GM12878 (cell line): ENCODE results near the gene AKT1. TPM values are rescaled to one million over a fixed set of nuclear protein-coding genes. Genes with fewer than 3 reads are reported as not detected.

Source experiments
- ATAC-seq: fragments of 200-7000 bp; cut with Tn5 transposase; 3 replicates; pipeline ENCODE4 v1.9.1; 2020; ENCODE audit warnings: mild to moderate bottlenecking, moderate library complexity
- BruUV-seq: library from RNA; stranded (reverse); fragments of 400-500 nt; replicated peaks from 2 replicates; lab custom pipeline; 2021; lab: Mats Ljungman, UMichigan
- CTCF ChIA-PET: fragments of 300-600 bp; sonication (Branson Sonifier 250); formaldehyde crosslinking; extraction: SDS; loops from one replicate; lab custom pipeline; 2021; ENCODE audit warnings: inconsistent platforms; lab: Yijun Ruan, JAX
- POLR2A ChIA-PET: fragments of 350-600 bp; formaldehyde crosslinking; extraction: SDS; loops from one replicate; lab custom pipeline; 2021; ENCODE audit warnings: inconsistent platforms; lab: Charles Lee
- RAD21 ChIA-PET: fragments of 300-600 bp; sonication (Branson Sonifier 250); formaldehyde crosslinking; loops from one replicate; lab custom pipeline; 2023; ENCODE audit warnings: antibody characterized with exemption; ENCODE audit not compliant: unreplicated experiment; lab: Charles Lee
- SMC1A ChIA-PET: fragments of 300-600 bp; sonication (Branson Sonifier 250); formaldehyde crosslinking; loops from one replicate; lab custom pipeline; 2023; ENCODE audit not compliant: unreplicated experiment, uncharacterized antibody; lab: Charles Lee
- DNase-seq: peaks from one replicate; pipeline ENCODE4 v3.0.0-alpha.2; 2011; ENCODE audit warnings: low read depth, low spot score
- FAIRE-seq: peaks from 3 replicates; lab custom pipeline; 2011; peaks lifted over from hg19 to GRCh38; lab: Jason Lieb, UNC
- H2AFZ ChIP-seq: 2 replicates; pipeline ENCODE4 v1.6.0; 2011; ENCODE audit warnings: low read depth, low read length, control low read depth; ENCODE audit not compliant: control insufficient read depth
- H3K27ac ChIP-seq: 2 replicates; pipeline ENCODE4 v1.5.1; 2011; ENCODE audit warnings: control low read depth; ENCODE audit not compliant: control insufficient read depth, insufficient read depth
- H3K27me3 ChIP-seq, 2 experiments: replicated peaks in 1 of 2; 2 replicates each; pipeline versions ENCODE4 v1.6.0 to v1.6.1; 2011; ENCODE audit warnings: low read length in 1 of 2; ENCODE audit not compliant: control insufficient read depth in 2 of 2, insufficient read depth in 2 of 2
- H3K36me3 ChIP-seq, 2 experiments: 2 replicates each; pipeline ENCODE4 v1.5.1; 2011; ENCODE audit warnings: low read length in 1 of 2; ENCODE audit not compliant: control insufficient read depth in 2 of 2, insufficient read depth in 2 of 2
- H3K4me1 ChIP-seq: 2 replicates; pipeline ENCODE4 v1.6.1; 2011; ENCODE audit warnings: mild to moderate bottlenecking, low read length, moderate library complexity, mixed read lengths; ENCODE audit not compliant: control insufficient read depth, insufficient read depth
- H3K4me2 ChIP-seq: 2 replicates; pipeline ENCODE4 v1.6.0; 2011; ENCODE audit warnings: control low read depth; ENCODE audit not compliant: control insufficient read depth, insufficient read depth
- H3K4me3 ChIP-seq: fragments of 200-600 bp; sonication (generic); 2 replicates; pipeline ENCODE4 v1.5.1; 2016
- H3K79me2 ChIP-seq: 2 replicates; pipeline ENCODE4 v1.6.0; 2011; ENCODE audit warnings: low read length; ENCODE audit not compliant: control insufficient read depth, insufficient read depth
- H3K9ac ChIP-seq: 2 replicates; pipeline ENCODE4 v1.8.0; 2011; ENCODE audit warnings: low read length, control low read depth, mixed read lengths; ENCODE audit not compliant: control insufficient read depth, insufficient read depth
- H3K9me3 ChIP-seq: replicated peaks from 3 replicates; pipeline ENCODE4 v1.5.1; 2011; ENCODE audit warnings: mild to moderate bottlenecking, low read length; ENCODE audit not compliant: control insufficient read depth, insufficient read depth
- H4K20me1 ChIP-seq: 2 replicates; pipeline ENCODE4 v1.6.0; 2011; ENCODE audit not compliant: control insufficient read depth, insufficient read depth
- CTCF ChIP-seq, 3 experiments: IDR thresholded peaks in 2 of 3; conservative IDR thresholded peaks in 1 of 3; 2 replicates each; pipeline ENCODE4 v1.5.1; 2011; ENCODE audit warnings: low read depth in 3 of 3, low read length in 3 of 3, mild to moderate bottlenecking in 3 of 3, control low read depth in 2 of 3, moderate library complexity in 2 of 3, inconsistent platforms in 1 of 3, mixed read lengths in 1 of 3; ENCODE audit not compliant: control insufficient read depth in 2 of 3, insufficient read depth in 1 of 3; ENCODE audit errors: extremely low read depth in 1 of 3
- HDAC2 ChIP-seq: fragments of 200-600 bp; sonication (generic); IDR thresholded peaks from 2 replicates; pipeline ENCODE4 v1.6.1; 2017
- ZNF622 ChIP-seq: fragments of 450-650 bp; IDR thresholded peaks from 2 replicates; pipeline ENCODE4 v1.6.1; 2017; ENCODE audit warnings: mild to moderate bottlenecking, inconsistent platforms
- WGBS: methylation state at CpG from one replicate; pipeline ENCODE4 v1.1.6; 2016; ENCODE audit warnings: low lambda C conversion rate; ENCODE audit not compliant: insufficient replicate concordance, insufficient coverage; ENCODE audit errors: missing lambda C conversion rate; 5-methylcytosine and 5-hydroxymethylcytosine counted together
- in situ Hi-C: fragments of 300-500 bp; cut with MboI; formaldehyde crosslinking; loops from 9 replicates; pipeline ENCODE4 v1.14.3; 2018; ENCODE audit warnings: mixed read lengths
- intact Hi-C: fragments of 100-400 bp; cut with micrococcal nuclease; formaldehyde crosslinking; loops from one replicate; pipeline ENCODE4 v1.14.2; 2022; ENCODE audit not compliant: unreplicated experiment
- polyA plus RNA-seq, 11 experiments: library from polyadenylated mRNA; depleted of rRNA in 4 of 11; unstranded in 6 of 11; stranded (reverse) in 5 of 11; fragments of >200 nt; fragmentation: Nextera tagmentation in 4 of 11; fragmentation: Illumina TruSeq in 1 of 11; extraction: Ambion mirVana in 4 of 11; extraction: Trizol in 1 of 11; gene quantifications; 1 replicate in 1 of 11; 2 replicates in 10 of 11; pipeline versions ENCODE4 v1.2.1 to v1.2.3, GENCODE V29; 2011 to 2016; ENCODE audit warnings: inconsistent platforms in 2 of 11, missing spikeins in 2 of 11, low read depth in 1 of 11
- total RNA-seq, 4 experiments: library from RNA; depleted of rRNA in 3 of 4; stranded (reverse); fragments of >200 nt in 3 of 4; fragmentation: Illumina TruSeq in 1 of 4; extraction: Trizol in 1 of 4; gene quantifications; 2 replicates each; pipeline versions ENCODE4 v1.2.1 to v1.2.3, GENCODE V29; 2013 to 2021

AKT1 gene
- total and polyA plus RNA-seq, 10 of the 15 experiments (the other 5 are each of a cell fraction or from before 2014, with no cell fraction given) = 0.63 to 110 (median 58.9) TPM

DNA sequence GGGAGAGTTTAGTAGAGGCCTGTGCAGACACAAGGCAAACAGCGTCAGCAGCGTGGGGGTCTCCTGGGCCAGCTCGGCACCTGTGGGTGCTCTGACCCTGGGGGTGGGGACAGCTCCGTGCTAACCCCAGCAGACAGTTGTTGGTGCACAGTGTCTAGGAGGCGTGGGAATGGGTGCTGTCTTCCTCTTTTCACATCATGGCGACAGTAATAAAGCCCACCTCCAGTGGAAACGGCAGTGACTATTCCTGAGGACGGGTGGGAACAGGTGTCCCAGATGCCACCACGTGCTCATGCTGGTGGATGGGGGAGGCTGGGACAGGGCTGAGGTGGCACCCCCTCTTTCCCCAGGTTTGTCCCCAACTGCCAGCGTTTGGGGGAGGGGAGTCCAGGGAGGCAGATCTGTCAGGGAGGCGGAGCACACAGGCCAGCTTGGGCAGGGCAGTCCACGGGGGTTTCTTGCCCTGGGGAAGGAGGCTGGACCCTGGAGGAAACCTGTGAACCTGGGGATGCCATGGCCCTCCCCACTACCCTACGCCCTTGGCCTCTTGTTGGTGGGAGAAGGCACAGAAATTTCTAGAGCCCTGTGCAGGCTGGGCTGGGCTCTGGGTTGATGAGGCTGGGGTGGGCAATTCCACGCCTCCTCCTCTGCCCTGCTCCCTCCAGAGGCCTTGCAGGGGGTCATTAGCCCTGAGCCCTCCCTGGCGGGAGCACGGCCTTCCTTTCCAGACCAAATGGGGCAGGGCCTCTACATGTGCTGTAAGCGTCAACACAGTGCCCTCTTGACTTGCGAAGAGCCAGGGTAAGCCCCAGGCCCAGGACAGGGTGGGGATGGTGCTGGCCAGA lies 9.2 kb upstream of the AKT1 start (continued):
- no peak for TF ChIP-seq CTCF (IDR thresholded peaks at IDR 0.05 in 2 of 3, conservative IDR thresholded peaks at IDR 0.05 in 1 of 3; ENCODE audit: control insufficient read depth in 2 of 3, extremely low read depth in 1 of 3, insufficient read depth in 1 of 3, low read depth in 3 of 3, low read length in 3 of 3)

DNA sequence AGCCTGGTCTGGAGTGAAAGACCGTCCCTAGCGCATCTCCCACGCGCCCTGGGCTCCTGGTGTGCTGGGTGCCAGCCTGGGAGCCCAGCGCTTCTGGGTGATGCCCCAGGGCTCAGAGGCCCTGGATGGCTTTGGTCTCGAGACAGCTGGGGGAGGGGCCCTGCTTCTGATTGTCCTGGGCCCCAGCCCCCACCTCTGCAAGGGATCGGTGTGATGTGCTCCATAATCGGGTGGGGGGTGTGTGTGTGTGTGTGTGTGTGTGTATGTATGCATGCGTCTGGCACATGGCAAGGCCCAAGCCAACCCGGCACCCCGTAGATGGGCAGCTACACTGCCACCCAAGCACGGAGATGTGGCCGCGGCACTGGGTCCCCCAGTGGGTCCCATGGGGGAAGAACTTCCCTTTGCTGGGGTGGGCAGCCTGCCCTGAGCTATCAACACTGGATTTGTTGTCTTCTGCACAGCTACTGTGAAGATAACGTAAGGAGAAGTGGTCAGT lies 8.4 kb upstream of the AKT1 start:
- Histone ChIP-seq H3K9me3 (no peaks in the 10 kb centered on the region), H3K27me3 (no peaks in the 10 kb centered on the region; a peak in 2 of 4 replicates), H2AFZ (no peak overlapping the region), H3K4me3 (no peak overlapping the region), H3K36me3 (no peaks in the 10 kb centered on the region), H3K79me2 (no peaks in the 10 kb centered on the region), H3K27ac (no peak overlapping the region), H3K4me1 (peaks cover 8% of the 10 kb centered on the region), H3K4me2 (no peak overlapping the region), H3K9ac (no peak overlapping the region), H4K20me1 (no peaks in the 10 kb centered on the region)
- intact Hi-C loops (no loop called here), in situ Hi-C loops (no loop called here)
- BruUV-seq = no TSS peak
- no peak for FAIRE-seq
- WGBS = 41% methylated on average over 15 of the region's 15 CpGs
- ChIA-PET POLR2A (no interaction called here), SMC1A (no interaction called here), CTCF (no interaction called here), RAD21 (no interaction called here)
- no peak for TF ChIP-seq ZNF622
- TF ChIP-seq HDAC2 = no peak
- ATAC-seq = no peak
- no peak for DNase-seq
